Measurements from ENCODE around the gene RTBDN.
A peak's percentile ranks its signal among the peaks of the same experiment; 100 is the strongest.

The RTBDN gene

GRCh38 chr19:12784394-12784870 lies 49.9 kb downstream of the RTBDN start:
- TF ChIP-seq RAD21 (IDR thresholded peaks at IDR 0.05; ENCODE audit: low read depth) (no peak), EGR1 (IDR thresholded peaks at IDR 0.05) (no peak), EP300 (IDR thresholded peaks at IDR 0.05; ENCODE audit: borderline replicate concordance) (no peak)

DNA sequence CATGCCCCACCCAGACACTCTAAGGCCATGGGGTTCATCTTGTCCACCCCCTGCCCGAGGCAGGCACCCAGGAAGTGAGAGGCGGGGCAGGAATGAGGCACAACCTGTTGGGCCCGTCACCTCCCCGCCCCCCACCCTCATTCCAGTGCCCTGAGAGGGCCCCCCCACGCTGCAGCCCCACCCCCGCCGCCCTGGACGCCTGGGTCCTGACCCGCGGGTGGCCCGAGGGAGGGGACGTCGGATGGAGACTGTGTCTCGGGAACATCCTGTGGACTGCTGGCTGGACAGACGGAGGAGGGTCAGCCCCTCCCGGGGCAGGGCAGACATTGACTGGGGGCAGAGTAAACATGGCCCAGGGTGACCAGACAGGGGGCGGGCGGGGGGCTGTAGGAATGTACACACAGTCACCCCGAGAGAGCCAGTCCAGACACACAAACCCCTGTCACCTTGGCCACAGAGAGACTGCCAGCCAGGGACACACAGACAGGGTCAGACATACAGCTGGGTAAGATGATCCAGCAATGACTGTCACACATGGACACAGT lies 50.5 kb downstream of the RTBDN start:
- TF ChIP-seq EGR1 (IDR thresholded peaks at IDR 0.05): peak; percentile 75
- peak; percentile 50 for TF ChIP-seq NFIC (IDR thresholded peaks at IDR 0.05)
- TF ChIP-seq MAX (IDR thresholded peaks at IDR 0.05): peak; percentile 68
- 0 out of 2 replicates have a peak, but pooled peaks have one; percentile 14 for TF ChIP-seq USF1 (IDR thresholded peaks at IDR 0.05)
- peak; percentile 50; the same call in 1 of the 2 replicates for TF ChIP-seq ZBTB7A (IDR thresholded peaks at IDR 0.05; ENCODE audit: low read depth)
- no peak for TF ChIP-seq CEBPB (IDR thresholded peaks at IDR 0.05)
- no peak for TF ChIP-seq TAF1 (IDR thresholded peaks at IDR 0.05; ENCODE audit: low read depth)
- 0 out of 2 replicates have a peak, but pooled peaks have one; percentile 49 for TF ChIP-seq YY1 (IDR thresholded peaks at IDR 0.05; ENCODE audit: low read depth)
- TF ChIP-seq REST (IDR thresholded peaks at IDR 0.05; ENCODE audit: low read depth): no peak
- no peak for TF ChIP-seq CREB1 (IDR thresholded peaks at IDR 0.05; ENCODE audit: low read depth)
- TF ChIP-seq EP300 (IDR thresholded peaks at IDR 0.05; ENCODE audit: borderline replicate concordance): peak; percentile 92
- peak; percentile 94 for TF ChIP-seq TEAD4 (IDR thresholded peaks at IDR 0.05)
- TF ChIP-seq FOXM1 (IDR thresholded peaks at IDR 0.05; ENCODE audit: borderline replicate concordance, low read depth): peak; percentile 80
- TF ChIP-seq TCF12 (IDR thresholded peaks at IDR 0.05; ENCODE audit: low read depth): peak; percentile 93

DNA sequence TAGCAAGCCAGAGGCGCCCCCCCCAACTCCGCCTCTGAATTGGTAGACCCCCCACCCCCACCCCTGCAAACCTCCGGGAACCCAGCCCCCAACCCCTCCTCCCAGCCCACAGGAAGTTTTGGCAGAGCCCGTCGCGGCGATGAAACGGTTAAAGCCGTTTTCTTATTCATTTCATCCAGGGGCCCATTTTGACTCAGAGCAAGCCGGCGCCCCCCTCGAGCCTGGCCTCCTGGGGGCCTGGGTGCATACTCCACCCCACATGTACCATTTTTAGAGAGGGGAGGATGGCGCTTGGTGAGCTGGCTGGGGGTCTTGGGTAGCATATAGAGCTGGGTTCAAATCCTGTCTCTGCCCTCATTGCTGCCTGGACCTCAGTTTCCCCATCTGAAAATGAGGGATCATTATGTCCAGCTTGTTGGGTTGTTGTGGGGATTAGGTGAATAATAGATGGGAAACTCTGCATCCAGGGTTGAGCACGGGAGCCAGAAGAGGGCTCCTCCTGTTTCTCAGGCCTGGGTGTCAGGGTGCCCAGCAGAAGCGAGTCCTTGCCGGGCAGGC lies 51.0 kb downstream of the RTBDN start:
- TF ChIP-seq ZBTB7A (IDR thresholded peaks at IDR 0.05; ENCODE audit: low read depth): no peak
- no peak for TF ChIP-seq USF1 (IDR thresholded peaks at IDR 0.05)
- TF ChIP-seq EGR1 (IDR thresholded peaks at IDR 0.05): no peak
- no peak for TF ChIP-seq YY1 (IDR thresholded peaks at IDR 0.05; ENCODE audit: low read depth)
- TF ChIP-seq TCF12 (IDR thresholded peaks at IDR 0.05; ENCODE audit: low read depth): no peak
- no peak for TF ChIP-seq FOXM1 (IDR thresholded peaks at IDR 0.05; ENCODE audit: borderline replicate concordance, low read depth)
- TF ChIP-seq CEBPB (IDR thresholded peaks at IDR 0.05): no peak
- no peak for TF ChIP-seq EP300 (IDR thresholded peaks at IDR 0.05; ENCODE audit: borderline replicate concordance)

DNA sequence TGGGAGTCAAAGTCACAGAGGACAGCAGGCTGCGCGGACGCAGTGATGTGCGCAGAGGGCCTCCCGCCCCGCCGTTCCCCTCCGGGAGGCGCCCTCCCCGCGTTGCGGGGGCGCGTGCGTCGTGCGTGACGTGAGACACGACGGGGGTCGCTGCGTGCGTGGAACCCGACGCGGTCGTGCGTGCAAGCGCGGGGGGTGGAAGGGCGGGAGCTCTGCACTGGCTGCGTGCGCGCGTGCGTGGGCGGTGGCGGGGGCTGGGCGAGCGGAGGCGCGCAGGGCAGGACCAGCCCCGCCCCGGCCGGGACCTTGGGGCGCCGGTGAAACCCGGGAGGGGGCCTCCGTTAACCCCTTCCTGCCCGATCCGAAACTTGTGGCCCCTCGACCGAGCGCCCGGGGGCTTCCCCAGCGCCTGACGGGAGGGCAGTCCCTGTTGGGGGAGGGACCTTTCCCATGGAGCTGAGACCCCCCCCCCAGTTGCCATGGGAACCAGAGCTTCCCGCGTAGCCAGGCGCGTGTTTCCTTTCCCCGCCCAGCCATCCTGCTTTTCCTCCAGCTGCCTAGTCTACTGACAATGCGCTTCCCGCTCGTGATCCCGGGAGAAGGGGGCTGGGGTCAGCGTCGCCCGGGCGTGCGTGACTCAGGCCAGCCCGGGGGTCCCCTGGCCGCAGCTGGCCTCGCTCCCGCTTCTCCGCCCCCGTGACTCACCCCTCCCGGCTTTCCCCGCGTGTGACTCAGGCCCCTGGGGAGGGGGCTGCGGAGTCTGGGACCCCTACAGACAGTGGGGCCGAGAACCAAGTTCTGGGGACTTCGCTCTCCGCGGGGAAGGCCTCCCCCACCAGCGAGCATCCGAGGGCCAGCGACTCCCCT lies 51.7 kb downstream of the RTBDN start:
- TF ChIP-seq TEAD4 (IDR thresholded peaks at IDR 0.05) (0 out of 2 replicates have a peak, but pooled peaks have one; percentile 56), REST (IDR thresholded peaks at IDR 0.05; ENCODE audit: low read depth) (no peak), USF1 (IDR thresholded peaks at IDR 0.05) (0 out of 2 replicates have a peak, but pooled peaks have one; percentile 30), NFIC (IDR thresholded peaks at IDR 0.05) (peak; percentile 7; the same call in 1 of the 2 replicates), FOXM1 (IDR thresholded peaks at IDR 0.05; ENCODE audit: borderline replicate concordance, low read depth) (no peak), ZBTB7A (IDR thresholded peaks at IDR 0.05; ENCODE audit: low read depth) (peak; percentile 99), CREB1 (IDR thresholded peaks at IDR 0.05; ENCODE audit: low read depth) (peak; percentile 54; the same call in 1 of the 2 replicates), TCF12 (IDR thresholded peaks at IDR 0.05; ENCODE audit: low read depth) (peak; percentile 66), EGR1 (IDR thresholded peaks at IDR 0.05) (peak; percentile 100), EP300 (IDR thresholded peaks at IDR 0.05; ENCODE audit: borderline replicate concordance) (peak; percentile 64; the same call in 1 of the 2 replicates), MAX (IDR thresholded peaks at IDR 0.05) (peak; percentile 76), CEBPB (IDR thresholded peaks at IDR 0.05) (no peak), RAD21 (IDR thresholded peaks at IDR 0.05; ENCODE audit: low read depth) (no peak; the same call in 1 of the 2 replicates), YY1 (IDR thresholded peaks at IDR 0.05; ENCODE audit: low read depth) (peak; percentile 14; the same call in 1 of the 2 replicates)
